Measurements from ENCODE around the gene SEC63. TPM values are rescaled to one million over a fixed set of nuclear protein-coding genes. Genes with fewer than 3 reads are reported as not detected.
"Not testable (repeated sequence)": the region's sequence is repeated elsewhere in the genome, so short reads cannot be mapped to it uniquely, and the experiment has no call there.

Gene SEC63
- total and polyA plus RNA-seq, 5 donors from 2014 or later = 17.9 to 78.7 (median 22.1) TPM

- Mint-ChIP-seq H3K27ac (no peak overlapping the region), H3K4me1 (peaks cover 0 to 6% (median 2%) of the 10 kb centered on the region in 4 donors)
These were observed 40.3 kb downstream of the SEC63 start for GRCh38 chr6:107917451-107918375.

DNA sequence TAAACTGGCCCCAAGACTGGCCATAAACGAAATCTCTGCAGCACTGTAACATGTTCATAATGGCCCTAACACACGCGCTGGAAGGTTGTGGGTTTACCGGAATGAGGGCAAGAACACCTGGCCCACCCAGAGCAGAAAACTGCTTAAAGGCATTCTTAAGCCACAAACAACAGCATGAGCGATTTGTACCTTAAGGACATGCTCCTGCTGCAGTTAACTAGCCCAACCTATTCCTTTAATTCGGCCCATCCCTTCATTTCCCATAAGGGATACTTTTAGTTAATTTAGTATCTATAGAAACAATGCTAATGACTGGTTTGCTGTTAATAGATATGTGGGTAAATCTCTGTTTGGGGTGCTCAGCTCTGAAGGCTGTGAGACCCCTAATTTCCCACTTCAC, 41.0 kb downstream of the SEC63 start:
- not testable (repeated sequence) for H3K4me1 Mint-ChIP-seq; DNase-seq; H3K27me3 Mint-ChIP-seq; H3K4me3 ChIP-seq (ENCODE audit: low read depth, low read length); ATAC-seq (ENCODE audit: low read depth in 2 of 2); H3K27ac ChIP-seq (ENCODE audit: insufficient read depth, low read length, poor library complexity, severe bottlenecking); H3K27me3 ChIP-seq (ENCODE audit: control insufficient read depth, insufficient read depth, low read length); H3K27ac Mint-ChIP-seq; H3K4me1 ChIP-seq (ENCODE audit: control insufficient read depth, insufficient read depth, low read length, poor library complexity, severe bottlenecking); H3K4me3 Mint-ChIP-seq
- Histone ChIP-seq H3K9me3 (ENCODE audit: control insufficient read depth in 2 of 2, low read length in 2 of 2) (peaks cover 11 to 19% of the 10 kb centered on the region in 2 experiments), H3K36me3 (ENCODE audit: control insufficient read depth, insufficient read depth, low read length) (peaks cover 70% of the 10 kb centered on the region)
- peaks cover 65% of the 10 kb centered on the region for H3K36me3 Mint-ChIP-seq
- peaks cover 0 to 11% (median 4%) of the 10 kb centered on the region in 7 donors for H3K9me3 Mint-ChIP-seq

More at GRCh38 chr6:107917451-107918375, 40.3 kb downstream of the SEC63 start:
- Mint-ChIP-seq H3K36me3 (peaks cover 62% of the 10 kb centered on the region), H3K9me3 (peaks cover 0 to 11% (median 4%) of the 10 kb centered on the region in 7 donors), H3K4me3 (no peak overlapping the region), H3K27me3 (no peaks in the 10 kb centered on the region)
- peaks cover 11 to 19% of the 10 kb centered on the region in 2 experiments for H3K9me3 ChIP-seq (ENCODE audit: control insufficient read depth in 2 of 2, low read length in 2 of 2)
- H3K4me1 ChIP-seq (ENCODE audit: control insufficient read depth, insufficient read depth, low read length, poor library complexity, severe bottlenecking) = no peaks in the 10 kb centered on the region
- H3K27ac ChIP-seq (ENCODE audit: insufficient read depth, low read length, poor library complexity, severe bottlenecking) = no peak overlapping the region
- H3K27me3 ChIP-seq (ENCODE audit: control insufficient read depth, insufficient read depth, low read length) = no peaks in the 10 kb centered on the region
- no peak for ATAC-seq (ENCODE audit: low read depth in 2 of 2)
- DNase-seq = peak in 1 of 3 donors; percentile 32
- peaks cover 71% of the 10 kb centered on the region for H3K36me3 ChIP-seq (ENCODE audit: control insufficient read depth, insufficient read depth, low read length)
- H3K4me3 ChIP-seq (ENCODE audit: low read depth, low read length) = no peak overlapping the region

DNA sequence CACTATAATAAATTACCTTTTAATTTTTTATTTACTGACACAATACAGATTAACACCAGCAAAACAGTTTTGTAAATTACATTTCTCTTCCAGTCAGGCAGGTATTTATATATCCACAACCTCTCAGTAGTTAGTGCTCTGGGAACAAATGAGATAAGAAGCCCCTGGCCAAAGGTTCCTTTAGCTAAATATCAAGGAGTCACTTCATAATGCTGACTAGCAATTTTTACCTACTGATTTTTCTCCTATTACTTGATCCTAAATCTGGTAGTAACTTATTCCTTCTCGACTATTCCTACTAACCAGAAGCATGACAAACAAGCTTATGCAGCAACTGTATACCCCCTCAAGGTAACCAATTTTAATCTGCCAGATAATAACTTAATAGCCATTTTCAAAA, 46.3 kb downstream of the SEC63 start:
- H3K4me3 Mint-ChIP-seq = no peak overlapping the region
- H3K36me3 ChIP-seq (ENCODE audit: control insufficient read depth, insufficient read depth, low read length) = peaks cover 72% of the 10 kb centered on the region
- no peaks in the 10 kb centered on the region for H3K27me3 Mint-ChIP-seq
- no peak for ATAC-seq (ENCODE audit: low read depth in 2 of 2)
- no peaks in the 10 kb centered on the region for H3K4me1 ChIP-seq (ENCODE audit: control insufficient read depth, insufficient read depth, low read length, poor library complexity, severe bottlenecking)
- no peak overlapping the region for H3K27ac Mint-ChIP-seq
- peaks cover 0 to 2% (median 0%) of the 10 kb centered on the region in 7 donors for H3K9me3 Mint-ChIP-seq
- H3K27me3 ChIP-seq (ENCODE audit: control insufficient read depth, insufficient read depth, low read length) = no peaks in the 10 kb centered on the region
- no peak overlapping the region for H3K27ac ChIP-seq (ENCODE audit: insufficient read depth, low read length, poor library complexity, severe bottlenecking)
- no peak for DNase-seq
- H3K36me3 Mint-ChIP-seq = peaks cover 45% of the 10 kb centered on the region
- H3K4me3 ChIP-seq (ENCODE audit: low read depth, low read length) = no peak overlapping the region
- peaks cover 0 to under 1% of the 10 kb centered on the region in 2 experiments for H3K9me3 ChIP-seq (ENCODE audit: control insufficient read depth in 2 of 2, low read length in 2 of 2)
- H3K4me1 Mint-ChIP-seq = peaks cover 0 to 6% (median under 1%) of the 10 kb centered on the region in 4 donors

DNA sequence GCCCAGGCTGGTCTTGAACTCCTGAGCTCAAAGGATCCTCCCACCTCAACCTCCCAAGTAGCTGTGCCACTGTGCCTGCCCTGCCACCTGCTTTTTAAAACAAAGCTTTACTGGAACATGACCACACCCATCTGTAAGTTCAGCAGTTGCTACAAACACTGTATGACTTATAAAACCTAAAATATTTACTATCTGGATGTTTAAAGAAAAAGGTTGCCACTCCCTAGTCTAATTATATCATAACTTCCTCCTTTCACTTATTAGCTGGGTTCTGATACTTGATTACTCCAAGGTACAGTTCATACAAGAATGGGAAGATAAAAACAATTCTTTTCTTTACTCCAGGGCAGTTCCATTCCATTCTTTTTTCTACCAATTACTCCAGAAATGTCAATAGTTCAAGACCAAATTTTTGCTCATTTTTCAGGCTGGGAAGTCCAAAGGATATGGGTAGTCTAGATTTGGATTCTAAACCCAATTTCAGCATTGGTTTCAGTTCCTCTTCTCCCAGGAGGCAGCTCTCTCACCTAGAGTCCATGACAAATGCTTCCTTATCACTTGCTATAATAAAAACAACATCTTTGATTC, 63.1 kb downstream of the SEC63 start:
- Mint-ChIP-seq H3K9me3 (peaks cover 0 to 4% (median 0%) of the 10 kb centered on the region in 7 donors), H3K27ac (peak overlapping the region; percentile 55 to 78 (median 74)), H3K4me3 (no peak overlapping the region), H3K27me3 (no peaks in the 10 kb centered on the region), H3K36me3 (peaks cover 50% of the 10 kb centered on the region), H3K4me1 (peaks cover 10 to 18% (median 16%) of the 10 kb centered on the region in 4 donors)
- peaks cover 7% of the 10 kb centered on the region for H3K4me1 ChIP-seq (ENCODE audit: control insufficient read depth, insufficient read depth, low read length, poor library complexity, severe bottlenecking)
- DNase-seq (peak in 1 of 3 donors; percentile 46), ATAC-seq (ENCODE audit: low read depth in 2 of 2) (peak in 1 of 2 donors; percentile 56)
- H3K27me3 ChIP-seq (ENCODE audit: control insufficient read depth, insufficient read depth, low read length) = no peaks in the 10 kb centered on the region
- H3K9me3 ChIP-seq (ENCODE audit: control insufficient read depth in 2 of 2, low read length in 2 of 2) = no peaks in the 10 kb centered on the region
- H3K36me3 ChIP-seq (ENCODE audit: control insufficient read depth, insufficient read depth, low read length) = peaks cover 55% of the 10 kb centered on the region
- H3K4me3 ChIP-seq (ENCODE audit: low read depth, low read length) = no peak overlapping the region
- peak overlapping the region; percentile 44 for H3K27ac ChIP-seq (ENCODE audit: insufficient read depth, low read length, poor library complexity, severe bottlenecking)

GRCh38 chr6:107890431-107890830, 67.6 kb downstream of the SEC63 start:
- not testable (repeated sequence) for H3K27ac ChIP-seq (ENCODE audit: insufficient read depth, low read length, poor library complexity, severe bottlenecking); H3K4me3 Mint-ChIP-seq; ATAC-seq (ENCODE audit: low read depth in 2 of 2); H3K27me3 ChIP-seq (ENCODE audit: control insufficient read depth, insufficient read depth, low read length); H3K4me3 ChIP-seq (ENCODE audit: low read depth, low read length); H3K27me3 Mint-ChIP-seq; H3K9me3 ChIP-seq (ENCODE audit: control insufficient read depth in 2 of 2, low read length in 2 of 2); H3K4me1 ChIP-seq (ENCODE audit: control insufficient read depth, insufficient read depth, low read length, poor library complexity, severe bottlenecking); DNase-seq
- H3K36me3 Mint-ChIP-seq = peaks cover 61% of the 10 kb centered on the region
- peak overlapping the region in 1 of 3 donors; percentile 54 for H3K27ac Mint-ChIP-seq
- H3K9me3 Mint-ChIP-seq = peaks cover 0 to 16% (median 6%) of the 10 kb centered on the region in 7 donors
- H3K36me3 ChIP-seq (ENCODE audit: control insufficient read depth, insufficient read depth, low read length) = peaks cover 34% of the 10 kb centered on the region
- peaks cover 10 to 34% (median 15%) of the 10 kb centered on the region in 4 donors for H3K4me1 Mint-ChIP-seq

DNA sequence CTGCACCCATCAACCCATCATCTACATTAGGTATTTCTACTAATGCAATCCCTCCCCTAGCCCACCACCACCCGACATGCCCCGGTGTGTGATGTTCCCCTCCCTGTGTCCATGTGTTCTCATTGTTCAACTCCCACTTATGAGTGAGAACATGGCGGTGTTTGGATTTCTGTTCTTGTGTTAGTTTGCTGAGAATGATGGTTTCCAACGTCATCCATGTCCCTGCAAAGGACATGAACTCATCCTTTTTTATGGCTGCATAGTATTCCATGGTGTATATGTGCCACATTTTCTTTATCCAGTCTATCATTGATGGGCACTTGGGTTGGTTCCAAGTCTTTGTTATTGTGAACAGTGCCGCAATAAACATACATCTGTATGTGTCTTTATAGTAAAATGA, 72.1 kb downstream of the SEC63 start:
- DNase-seq; H3K4me3 Mint-ChIP-seq; H3K9me3 ChIP-seq (ENCODE audit: control insufficient read depth in 2 of 2, low read length in 2 of 2); ATAC-seq (ENCODE audit: low read depth in 2 of 2); H3K27ac ChIP-seq (ENCODE audit: insufficient read depth, low read length, poor library complexity, severe bottlenecking); H3K4me3 ChIP-seq (ENCODE audit: low read depth, low read length); H3K27me3 ChIP-seq (ENCODE audit: control insufficient read depth, insufficient read depth, low read length); H3K4me1 ChIP-seq (ENCODE audit: control insufficient read depth, insufficient read depth, low read length, poor library complexity, severe bottlenecking); H3K27ac Mint-ChIP-seq; H3K27me3 Mint-ChIP-seq: not testable (repeated sequence)
- H3K36me3 Mint-ChIP-seq = peaks cover 44% of the 10 kb centered on the region
- H3K4me1 Mint-ChIP-seq = peaks cover 0 to 18% (median 5%) of the 10 kb centered on the region in 4 donors
- peaks cover 0 to 16% (median 5%) of the 10 kb centered on the region in 7 donors for H3K9me3 Mint-ChIP-seq
- H3K36me3 ChIP-seq (ENCODE audit: control insufficient read depth, insufficient read depth, low read length) = peaks cover 22% of the 10 kb centered on the region

DNA sequence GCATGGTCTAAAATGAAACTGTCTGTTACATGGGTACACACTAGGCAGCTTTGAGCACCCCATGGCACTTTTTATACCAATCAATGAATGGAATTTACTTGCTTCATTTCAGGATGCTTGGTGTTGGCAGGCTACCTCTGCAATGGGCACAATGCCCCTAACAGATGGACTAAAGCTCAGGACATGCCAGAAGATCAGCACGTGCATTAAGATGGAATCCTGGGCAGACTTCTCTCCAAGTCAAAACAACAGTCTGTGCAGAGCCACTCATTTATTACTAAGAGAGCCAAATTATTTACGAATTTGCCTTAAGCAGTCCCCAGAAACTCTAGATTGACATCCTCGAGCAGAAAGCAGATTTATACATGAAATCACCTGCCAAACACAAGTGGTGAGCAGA, 78.1 kb downstream of the SEC63 start:
- Mint-ChIP-seq H3K36me3 (peaks cover 40% of the 10 kb centered on the region), H3K4me1 (no peaks in the 10 kb centered on the region), H3K27ac (peak overlapping the region in 2 of 3 donors; percentile 7 to 29)

More for the DNA sequence above, 78.1 kb downstream of the SEC63 start:
- Histone ChIP-seq H3K9me3 (ENCODE audit: control insufficient read depth in 2 of 2, low read length in 2 of 2) (no peaks in the 10 kb centered on the region), H3K4me1 (ENCODE audit: control insufficient read depth, insufficient read depth, low read length, poor library complexity, severe bottlenecking) (no peaks in the 10 kb centered on the region), H3K27me3 (ENCODE audit: control insufficient read depth, insufficient read depth, low read length) (no peaks in the 10 kb centered on the region), H3K36me3 (ENCODE audit: control insufficient read depth, insufficient read depth, low read length) (peaks cover 62% of the 10 kb centered on the region), H3K27ac (ENCODE audit: insufficient read depth, low read length, poor library complexity, severe bottlenecking) (no peak overlapping the region), H3K4me3 (ENCODE audit: low read depth, low read length) (no peak overlapping the region)
- Mint-ChIP-seq H3K27me3 (no peaks in the 10 kb centered on the region), H3K4me3 (no peak overlapping the region), H3K9me3 (no peaks in the 10 kb centered on the region)
- no peak for DNase-seq
- no peak for ATAC-seq (ENCODE audit: low read depth in 2 of 2)
